ENCODE data around the gene FH.

FH gene

DNA sequence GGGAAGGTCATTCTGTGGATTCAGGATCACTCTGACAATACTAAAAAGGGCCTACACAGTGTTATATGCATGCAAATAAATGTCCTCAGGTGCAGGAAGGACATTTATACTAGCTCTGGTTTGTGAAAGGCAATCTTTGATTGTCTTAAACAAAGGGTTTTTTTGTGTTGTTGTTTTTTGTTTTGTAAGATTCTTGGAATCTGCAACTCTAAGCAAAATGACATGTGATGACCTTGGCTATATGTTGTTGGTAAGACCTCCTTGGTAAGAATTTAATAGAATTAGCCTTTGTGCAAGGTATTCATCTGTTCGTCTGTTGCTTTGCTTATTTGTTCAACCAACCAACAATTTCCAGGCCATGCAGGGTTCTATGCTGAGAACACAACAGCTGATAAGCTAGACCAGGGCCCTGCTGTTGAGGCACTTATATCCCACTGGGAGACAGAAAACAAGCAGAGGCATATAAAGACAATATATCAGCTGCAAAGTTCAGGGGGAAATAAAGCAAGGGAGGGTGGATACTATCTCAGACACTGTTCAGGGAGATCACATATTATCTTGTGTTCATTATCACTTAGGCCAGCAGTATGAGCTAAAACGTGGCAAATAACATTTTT, 60.3 kb downstream of the FH start:
- H3K36me3 ChIP-seq (ENCODE audit: insufficient read depth, low read length): no peaks in the 10 kb centered on the region
- H3K9me3 ChIP-seq (ENCODE audit: control insufficient read depth, insufficient read depth, low read length): no peaks in the 10 kb centered on the region
- H3K9ac ChIP-seq (ENCODE audit: low read depth, low read length): no peak overlapping the region
- H3K4me1 ChIP-seq (ENCODE audit: insufficient read depth, low read length): no peaks in the 10 kb centered on the region

DNA sequence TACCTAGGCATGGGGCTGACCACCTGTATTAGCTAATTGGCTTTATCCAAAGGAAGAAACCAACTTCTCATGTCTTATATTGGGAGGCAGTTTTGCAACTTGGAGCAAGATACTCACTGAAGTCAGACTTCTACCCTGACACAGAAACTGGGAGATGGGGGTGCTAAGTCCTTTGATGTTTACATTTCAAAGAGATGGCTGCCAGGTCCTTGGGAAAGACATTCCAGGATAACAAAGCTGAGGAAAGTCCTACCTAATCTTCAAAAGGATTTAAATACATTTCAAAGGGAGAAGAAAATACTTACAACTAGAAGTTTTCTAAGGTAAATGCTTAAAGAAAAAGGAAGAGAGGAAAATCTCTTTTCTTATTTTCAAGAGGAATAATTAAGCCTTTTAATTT, 62.1 kb downstream of the FH start:
- no peaks in the 10 kb centered on the region for H3K36me3 ChIP-seq (ENCODE audit: insufficient read depth, low read length)
- H3K9me3 ChIP-seq (ENCODE audit: control insufficient read depth, insufficient read depth, low read length): no peaks in the 10 kb centered on the region
- no peak overlapping the region for H3K9ac ChIP-seq (ENCODE audit: low read depth, low read length)
- H3K4me1 ChIP-seq (ENCODE audit: insufficient read depth, low read length): no peaks in the 10 kb centered on the region

DNA sequence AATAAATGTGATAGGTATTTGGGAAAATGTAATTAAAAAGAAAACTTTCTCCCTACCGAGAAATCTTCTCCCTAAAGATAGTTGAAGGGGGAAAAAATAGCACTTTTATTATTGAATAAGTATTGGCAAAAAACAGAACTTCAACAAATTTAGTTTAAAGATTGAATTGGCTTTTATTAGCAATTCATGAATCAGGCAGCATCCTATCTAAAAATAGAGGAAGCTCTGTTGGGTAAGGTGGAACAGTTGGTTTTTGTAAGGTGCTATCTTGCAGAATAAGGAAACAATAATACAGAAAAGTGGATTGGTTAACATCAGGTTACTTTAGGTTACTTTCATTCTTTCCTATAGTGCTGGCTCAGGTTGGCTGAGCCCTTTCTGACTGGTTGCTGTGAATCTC, 62.8 kb downstream of the FH start:
- H3K36me3 ChIP-seq (ENCODE audit: insufficient read depth, low read length): no peaks in the 10 kb centered on the region
- no peaks in the 10 kb centered on the region for H3K9me3 ChIP-seq (ENCODE audit: control insufficient read depth, insufficient read depth, low read length)
- no peak overlapping the region for H3K9ac ChIP-seq (ENCODE audit: low read depth, low read length)
- H3K4me1 ChIP-seq (ENCODE audit: insufficient read depth, low read length): no peaks in the 10 kb centered on the region

DNA sequence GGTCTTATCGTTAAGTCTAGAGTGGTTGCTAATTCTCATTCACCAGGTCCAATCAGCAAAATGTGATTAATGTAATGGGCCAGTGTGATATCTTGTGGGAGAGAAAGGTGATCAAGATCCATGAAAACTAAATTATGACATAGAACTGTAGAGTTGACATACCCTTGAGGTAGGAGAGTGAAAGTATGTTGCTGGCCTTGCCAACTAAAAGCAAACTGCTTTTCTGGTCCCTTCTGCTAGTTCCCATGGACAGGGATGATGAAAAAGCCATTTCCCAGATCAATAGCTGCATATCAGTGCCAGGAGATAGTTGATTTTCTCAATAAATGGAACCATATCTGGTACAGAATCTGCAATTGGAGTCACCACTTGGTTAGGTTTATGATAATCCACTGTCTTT, 65.8 kb downstream of the FH start:
- Histone ChIP-seq H3K4me1 (ENCODE audit: insufficient read depth, low read length) (no peaks in the 10 kb centered on the region), H3K36me3 (ENCODE audit: insufficient read depth, low read length) (no peaks in the 10 kb centered on the region)

DNA sequence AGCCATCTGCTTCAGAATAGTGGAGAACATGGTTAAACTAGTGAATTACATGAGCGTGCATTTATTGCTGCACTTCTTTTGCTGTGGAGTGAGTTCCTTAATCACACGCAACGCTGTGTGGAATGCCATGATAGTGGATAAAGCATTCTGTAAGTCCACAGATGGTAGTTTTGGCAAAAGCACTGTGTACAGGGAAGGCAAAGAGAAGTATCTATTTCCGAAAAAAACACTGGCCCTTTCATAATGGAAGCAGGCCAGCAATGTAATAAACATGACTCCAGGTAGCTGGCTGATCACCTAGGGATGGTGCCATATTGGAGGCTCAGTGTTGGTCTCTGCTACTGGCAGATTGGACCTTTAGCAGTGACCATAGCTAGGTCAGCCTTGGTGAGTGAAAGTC, 67.6 kb downstream of the FH start:
- no peaks in the 10 kb centered on the region for H3K9me3 ChIP-seq (ENCODE audit: control insufficient read depth, insufficient read depth, low read length)
- no peak overlapping the region for H3K9ac ChIP-seq (ENCODE audit: low read depth, low read length)
- H3K4me1 ChIP-seq (ENCODE audit: insufficient read depth, low read length): no peaks in the 10 kb centered on the region
- no peaks in the 10 kb centered on the region for H3K36me3 ChIP-seq (ENCODE audit: insufficient read depth, low read length)

More for the DNA sequence above, 65.8 kb downstream of the FH start:
- Histone ChIP-seq H3K9me3 (ENCODE audit: control insufficient read depth, insufficient read depth, low read length) (no peaks in the 10 kb centered on the region), H3K9ac (ENCODE audit: low read depth, low read length) (no peak overlapping the region)
